CMK (cell line): ENCODE data around the gene PAX2.

Experiments
- DNase-seq: peaks from one replicate; pipeline ENCODE4 v3.0.0-alpha.2; 2010; ENCODE audit warnings: low read depth

Gene PAX2

DNA sequence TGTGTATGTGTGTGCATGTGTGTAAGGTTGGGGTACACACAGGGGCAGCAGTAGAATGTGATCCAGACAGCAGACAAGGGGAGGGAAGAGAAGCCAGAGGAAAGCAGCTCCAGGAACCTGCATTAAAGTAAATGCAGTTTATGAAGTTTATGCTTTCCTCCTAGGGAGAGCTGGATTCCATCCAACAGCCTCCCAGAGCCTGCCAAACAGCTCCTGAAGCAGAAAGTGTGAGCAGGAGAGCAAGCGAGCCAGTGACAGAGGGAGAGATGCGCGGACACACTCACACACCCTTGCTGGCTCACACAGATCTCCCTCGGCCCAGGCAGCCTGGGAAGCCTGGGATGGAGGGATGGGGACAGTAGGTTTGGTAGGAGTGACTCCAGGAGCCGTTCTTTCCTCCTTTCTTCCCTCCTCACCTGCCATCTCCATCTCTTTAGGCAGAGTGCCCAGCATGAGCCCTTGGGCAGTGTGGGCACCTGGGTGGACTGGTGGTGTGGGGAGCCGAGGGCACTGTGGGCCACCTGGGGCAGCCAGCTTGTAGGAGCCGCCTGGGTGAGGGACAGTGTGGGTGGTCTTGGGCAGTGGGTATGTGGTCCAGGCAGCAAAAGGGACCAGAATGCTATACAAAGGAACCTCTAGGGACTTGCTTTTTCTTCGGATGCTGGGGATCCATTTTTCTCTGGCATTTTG, 46.1 kb downstream of the PAX2 start:
- no peak for DNase-seq

DNA sequence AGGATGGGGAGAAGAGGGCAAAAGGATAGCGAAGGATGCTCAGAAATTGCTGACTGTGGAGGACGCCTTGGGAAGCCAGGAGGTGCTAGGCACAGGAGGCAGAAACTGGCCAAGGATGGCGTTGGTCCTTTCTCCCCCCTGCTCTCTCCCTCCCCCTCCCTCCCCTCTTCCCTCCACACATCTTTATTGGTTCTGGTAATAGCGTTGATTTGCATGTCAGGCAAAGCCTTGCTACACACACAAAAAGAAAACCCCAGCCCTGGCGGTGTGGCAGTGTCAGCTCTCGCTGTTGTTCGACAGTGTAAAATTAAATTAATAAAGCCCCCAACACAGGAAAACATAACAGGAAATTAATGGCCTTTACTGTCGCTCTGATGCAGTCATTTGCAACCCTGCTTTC, 47.2 kb downstream of the PAX2 start:
- DNase-seq: no peak

DNA sequence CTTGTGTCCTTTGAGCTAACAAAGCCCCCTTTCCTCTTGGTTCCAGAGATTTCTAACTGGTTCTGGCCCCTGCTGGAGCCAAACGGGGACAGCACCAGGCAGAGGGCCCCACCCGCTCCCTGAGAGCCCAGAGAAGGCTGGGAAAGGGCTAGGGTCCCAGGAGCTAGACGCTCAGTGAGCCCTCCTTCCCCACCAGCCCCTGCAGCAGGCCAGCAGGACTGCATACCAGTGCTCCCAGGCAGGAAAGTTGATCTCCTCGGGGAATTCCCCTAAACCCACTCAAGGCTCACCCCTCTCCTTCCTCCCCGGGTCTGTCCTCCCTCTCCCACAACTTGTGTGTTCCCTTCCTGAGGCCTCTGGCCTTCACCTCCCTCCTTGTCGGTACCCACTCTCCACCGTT, 47.7 kb downstream of the PAX2 start:
- no peak for DNase-seq

DNA sequence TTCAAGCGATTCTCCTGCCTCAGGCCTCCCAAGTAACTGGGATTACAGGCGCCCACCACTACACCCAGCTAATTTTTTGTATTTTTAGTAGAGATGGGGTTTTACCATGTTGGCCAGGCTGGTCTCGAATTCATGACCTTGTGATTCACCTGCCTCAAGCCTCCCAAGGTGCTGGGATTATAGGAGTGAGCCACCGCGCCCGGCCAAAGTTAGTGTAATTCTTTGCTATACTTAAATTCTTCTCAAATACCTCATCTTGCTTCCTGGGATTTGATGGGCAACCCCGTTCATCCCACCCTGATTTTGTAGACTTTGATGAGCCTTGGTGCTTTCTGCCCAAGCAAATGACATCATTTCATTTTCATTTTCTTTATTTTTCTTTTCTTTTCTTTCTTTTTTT, 54.5 kb downstream of the PAX2 start:
- no peak for DNase-seq

DNA sequence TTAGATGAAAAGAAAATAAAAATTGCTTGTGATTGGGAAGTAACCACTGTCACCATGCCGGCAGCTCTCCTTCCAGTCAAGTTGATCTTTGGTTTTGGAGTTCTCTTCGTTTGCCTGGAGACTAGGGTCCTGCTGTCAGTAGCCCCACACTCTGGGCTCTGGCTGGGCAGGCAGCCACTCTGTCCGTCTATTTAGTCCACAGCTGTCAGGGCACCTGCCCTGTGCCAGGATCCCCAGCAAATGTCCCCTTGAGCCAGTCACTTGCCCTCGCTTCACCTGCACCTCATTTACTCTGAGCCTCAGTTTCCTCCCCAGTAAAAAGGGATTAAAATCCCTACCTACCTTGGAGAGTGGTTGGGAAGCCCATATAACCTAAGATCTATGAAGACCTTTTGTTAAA, 55.5 kb downstream of the PAX2 start:
- DNase-seq: no peak

DNA sequence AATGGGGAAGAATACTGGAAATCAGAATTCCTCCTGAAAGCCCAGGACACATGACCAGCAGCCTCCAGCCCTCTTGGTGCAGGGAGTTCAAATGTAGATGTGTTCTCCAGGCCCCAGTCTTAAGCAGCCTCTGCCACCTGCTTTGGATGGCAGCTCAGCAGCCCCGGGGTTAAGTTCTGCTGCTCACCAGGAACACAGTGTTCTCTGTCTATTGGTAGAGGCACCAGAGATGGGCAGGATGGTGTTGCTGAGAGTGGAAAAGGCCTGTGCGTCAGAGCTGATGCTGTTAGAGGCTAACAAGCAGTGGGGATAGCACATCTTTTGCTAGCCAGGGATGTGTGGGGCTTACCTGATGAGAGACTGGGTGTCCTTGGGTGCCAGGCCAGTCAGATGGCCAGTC, 56.8 kb downstream of the PAX2 start:
- no peak for DNase-seq

DNA sequence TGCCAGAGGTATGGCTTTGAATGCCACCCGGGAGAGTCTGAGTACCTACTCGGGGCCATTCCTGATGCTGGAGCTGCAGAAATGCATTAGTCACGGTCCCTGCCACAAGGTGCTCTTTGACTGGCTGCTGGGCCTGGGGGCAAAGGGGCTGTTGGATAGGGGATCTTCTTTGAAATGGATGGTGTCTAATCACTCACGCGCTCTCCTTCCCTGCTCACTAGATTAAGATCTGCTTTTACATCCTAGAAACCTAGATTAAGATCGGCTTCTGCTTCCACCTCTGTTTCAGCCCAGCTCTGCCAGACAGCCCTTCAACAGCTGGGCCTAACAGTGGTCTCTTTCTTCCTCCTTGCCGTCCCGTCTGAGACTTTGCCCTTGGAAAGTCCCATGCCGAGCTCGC, 57.2 kb downstream of the PAX2 start:
- DNase-seq: no peak

DNA sequence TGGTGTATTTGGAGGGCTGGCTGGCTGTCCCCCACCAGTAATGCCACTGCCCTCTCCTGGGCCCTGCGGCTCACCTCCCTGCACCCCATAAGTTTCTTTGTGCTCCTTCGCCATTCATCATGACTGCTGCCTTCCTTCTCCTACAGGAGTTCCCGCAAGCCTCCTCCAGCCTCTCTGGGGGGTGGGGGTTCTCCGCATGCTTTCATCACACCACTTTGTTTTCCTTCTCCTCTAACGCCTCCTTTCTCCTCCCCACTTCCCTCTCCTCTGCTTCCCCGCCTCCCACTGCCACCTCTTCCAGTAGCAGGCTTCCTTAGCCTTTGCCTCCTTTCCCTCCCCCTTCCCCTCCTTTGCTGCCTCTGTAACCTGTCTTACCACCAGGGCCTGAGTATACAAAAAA, 58.1 kb downstream of the PAX2 start:
- no peak for DNase-seq

DNA sequence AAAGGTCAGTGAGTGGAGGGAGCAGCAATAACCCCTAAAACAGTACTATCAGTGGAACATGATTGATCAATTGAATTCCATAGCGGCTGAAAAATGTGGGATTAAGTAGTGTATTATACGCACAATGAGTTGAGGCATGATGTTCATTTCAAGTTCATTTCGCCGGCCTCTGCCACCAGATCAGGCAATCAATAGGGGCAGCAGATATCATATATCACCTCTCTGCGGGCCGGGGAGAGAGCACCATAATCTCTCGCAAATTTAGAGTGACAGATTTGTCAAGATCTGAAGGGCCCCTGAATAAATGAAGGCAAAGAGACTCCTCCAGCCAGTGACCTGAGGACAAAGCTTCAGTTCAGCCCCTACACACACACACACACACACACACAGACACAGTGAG, 58.5 kb downstream of the PAX2 start:
- no peak for DNase-seq

DNA sequence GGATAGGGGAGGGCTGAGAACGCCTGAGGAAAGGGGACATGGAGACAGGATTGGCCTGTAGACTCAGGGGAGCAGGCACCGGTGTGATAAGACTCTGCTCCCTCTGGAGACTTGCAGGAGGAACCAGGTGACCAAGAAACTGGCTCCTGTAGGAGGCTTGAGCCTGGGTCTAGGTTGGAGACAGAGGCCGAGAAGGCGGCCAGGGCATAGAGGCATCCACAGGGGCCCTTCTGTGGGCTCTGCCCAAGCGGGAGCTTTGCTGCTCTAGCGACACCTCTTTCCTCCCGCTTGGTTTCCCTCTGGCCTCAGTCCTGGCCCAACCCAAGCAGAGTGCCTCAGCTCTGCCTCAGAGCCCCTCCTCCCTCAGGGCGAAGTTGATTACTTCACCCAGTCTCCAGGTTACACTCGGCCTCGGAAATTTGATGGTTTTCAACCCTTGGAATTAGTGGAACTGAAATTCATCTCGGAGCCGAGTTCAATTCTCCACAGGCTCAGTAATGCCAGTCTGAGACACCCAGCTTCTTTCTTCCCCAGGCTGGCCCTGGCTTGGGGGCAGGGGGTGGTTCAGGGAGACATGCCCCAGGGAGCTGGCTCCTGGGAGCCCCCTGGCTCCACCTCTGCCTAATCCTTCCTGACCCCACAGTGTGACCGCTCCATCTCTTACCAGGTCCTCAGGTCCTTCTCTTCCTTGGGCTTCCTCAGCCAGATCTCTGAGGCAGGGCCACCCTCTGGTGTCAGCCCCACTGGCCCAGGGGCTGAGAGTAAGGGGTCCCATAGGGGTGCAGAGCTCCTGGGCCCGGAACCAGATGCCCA, 60.4 kb downstream of the PAX2 start:
- no peak for DNase-seq

DNA sequence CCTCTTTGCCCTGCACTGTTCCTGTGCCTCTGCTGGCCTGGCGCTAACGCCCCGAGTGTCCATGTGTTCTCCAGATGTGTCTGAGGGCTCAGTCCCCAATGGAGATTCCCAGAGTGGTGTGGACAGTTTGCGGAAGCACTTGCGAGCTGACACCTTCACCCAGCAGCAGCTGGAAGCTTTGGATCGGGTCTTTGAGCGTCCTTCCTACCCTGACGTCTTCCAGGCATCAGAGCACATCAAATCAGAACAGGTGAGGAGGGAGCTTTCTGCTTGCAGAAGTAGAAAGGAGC, 60.9 kb downstream of the PAX2 start:
- DNase-seq: no peak

DNA sequence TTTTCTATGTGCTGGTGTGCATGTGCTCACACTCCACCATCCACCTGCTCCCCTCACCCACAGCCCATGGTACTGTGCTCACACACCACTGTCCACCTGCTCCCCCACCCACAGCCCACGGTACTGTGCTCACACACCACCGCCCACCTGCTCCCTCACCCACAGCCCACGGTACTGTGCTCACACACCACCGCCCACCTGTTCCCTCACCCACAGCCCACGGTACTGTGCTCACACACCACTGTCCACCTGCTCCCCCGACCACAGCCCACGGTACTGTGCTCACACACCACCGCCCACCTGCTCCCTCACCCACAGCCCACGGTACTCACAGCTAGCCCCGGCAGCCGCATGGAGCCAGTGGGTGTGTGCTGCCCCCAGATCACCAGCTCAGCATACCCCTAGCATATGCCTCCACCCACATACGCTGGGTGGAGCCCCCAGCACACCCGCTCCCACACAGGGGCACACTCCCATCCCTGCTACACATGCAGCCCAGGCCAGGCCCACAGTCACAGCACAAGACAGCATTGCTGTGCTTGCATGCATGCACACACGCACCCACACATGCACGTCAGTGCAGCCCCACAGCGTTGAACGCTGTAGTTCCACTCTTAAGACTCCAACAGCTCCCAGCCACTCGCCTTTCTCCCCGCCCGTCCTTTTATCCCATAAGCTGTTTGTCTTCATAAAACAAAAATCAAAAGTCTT, 62.0 kb downstream of the PAX2 start:
- no peak for DNase-seq

DNA sequence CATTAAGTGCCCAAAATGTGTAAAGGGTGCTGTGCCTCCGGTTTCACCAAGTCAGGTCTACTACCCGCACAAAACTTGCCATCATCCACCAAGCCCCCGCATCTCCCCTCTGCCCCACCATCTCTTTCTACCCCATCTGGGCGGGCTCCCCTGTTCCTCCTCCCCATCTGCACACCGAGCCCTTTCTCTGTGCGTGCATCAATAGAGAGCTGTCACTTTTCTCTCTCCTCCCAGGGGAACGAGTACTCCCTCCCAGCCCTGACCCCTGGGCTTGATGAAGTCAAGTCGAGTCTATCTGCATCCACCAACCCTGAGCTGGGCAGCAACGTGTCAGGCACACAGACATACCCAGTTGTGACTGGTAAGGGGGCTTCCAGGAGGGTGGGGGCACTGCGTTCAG, 63.5 kb downstream of the PAX2 start:
- no peak for DNase-seq

DNA sequence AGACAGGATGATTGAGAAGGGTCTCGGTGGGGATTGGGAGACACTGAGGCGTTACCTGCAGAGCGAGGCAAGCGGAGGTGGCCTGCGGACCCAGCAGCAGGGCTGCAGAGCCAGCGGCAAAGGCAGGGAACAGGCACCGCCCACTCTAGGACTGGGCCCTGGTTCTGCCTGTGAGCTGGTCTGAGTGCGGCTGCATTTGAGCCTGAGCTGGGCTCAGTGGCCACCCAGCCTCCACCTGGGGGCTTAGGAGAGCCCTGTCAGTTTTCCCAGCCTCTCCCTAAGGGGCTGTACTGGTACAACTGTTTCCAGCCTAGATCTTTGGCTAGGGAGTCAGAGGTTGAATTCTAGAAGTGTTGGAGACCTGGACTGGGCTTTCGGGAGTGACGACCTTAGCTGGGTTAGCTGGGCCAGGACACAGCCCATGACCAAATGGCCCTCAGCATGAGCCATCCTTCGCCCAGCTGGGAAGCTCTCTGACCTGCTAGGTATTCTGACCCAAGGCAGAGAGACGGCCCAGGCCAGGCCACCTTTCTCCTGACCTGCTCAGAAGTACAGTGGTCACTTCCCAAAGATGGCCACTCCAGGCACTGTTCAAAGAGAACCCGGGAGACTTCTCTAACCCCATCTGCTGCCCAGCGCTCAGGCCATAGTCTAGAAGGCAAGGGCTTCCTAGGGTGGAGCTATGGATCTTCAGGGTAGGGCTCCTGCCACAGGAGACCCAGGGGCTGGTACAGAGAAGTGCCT, 64.9 kb downstream of the PAX2 start:
- no peak for DNase-seq

DNA sequence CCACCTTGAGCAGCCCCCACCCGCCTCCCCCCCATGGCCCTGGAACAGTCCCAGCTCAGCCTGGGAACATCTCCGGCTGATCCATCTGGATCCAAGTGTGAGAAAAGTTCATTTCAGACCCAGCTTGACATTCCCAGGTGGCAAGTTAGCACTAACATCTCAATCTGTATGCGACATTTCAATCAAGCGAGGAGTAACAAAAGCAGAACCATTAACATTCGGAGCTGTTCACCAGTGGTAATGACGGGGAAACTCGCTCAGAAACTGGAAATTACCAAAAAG, 65.4 kb downstream of the PAX2 start:
- DNase-seq: no peak

DNA sequence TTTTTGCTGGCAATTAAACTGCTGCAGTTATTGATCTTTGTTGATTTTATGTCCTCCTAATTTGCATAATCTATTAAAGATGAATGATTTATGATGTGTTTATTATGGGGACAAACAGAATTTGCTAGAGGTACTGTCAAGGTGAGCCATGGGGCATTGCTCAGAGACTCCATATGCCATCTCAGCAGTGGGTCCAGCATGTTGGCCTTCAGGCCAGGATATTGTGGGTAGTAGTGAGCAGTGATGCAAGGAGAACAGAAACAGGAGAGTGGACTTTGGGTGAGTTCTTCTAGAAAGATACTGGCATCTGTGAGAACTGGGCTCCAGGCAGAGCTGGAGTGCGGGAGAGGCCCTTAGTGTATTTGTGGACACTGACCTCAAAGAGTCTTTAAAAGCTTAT, 65.9 kb downstream of the PAX2 start:
- no peak for DNase-seq

DNA sequence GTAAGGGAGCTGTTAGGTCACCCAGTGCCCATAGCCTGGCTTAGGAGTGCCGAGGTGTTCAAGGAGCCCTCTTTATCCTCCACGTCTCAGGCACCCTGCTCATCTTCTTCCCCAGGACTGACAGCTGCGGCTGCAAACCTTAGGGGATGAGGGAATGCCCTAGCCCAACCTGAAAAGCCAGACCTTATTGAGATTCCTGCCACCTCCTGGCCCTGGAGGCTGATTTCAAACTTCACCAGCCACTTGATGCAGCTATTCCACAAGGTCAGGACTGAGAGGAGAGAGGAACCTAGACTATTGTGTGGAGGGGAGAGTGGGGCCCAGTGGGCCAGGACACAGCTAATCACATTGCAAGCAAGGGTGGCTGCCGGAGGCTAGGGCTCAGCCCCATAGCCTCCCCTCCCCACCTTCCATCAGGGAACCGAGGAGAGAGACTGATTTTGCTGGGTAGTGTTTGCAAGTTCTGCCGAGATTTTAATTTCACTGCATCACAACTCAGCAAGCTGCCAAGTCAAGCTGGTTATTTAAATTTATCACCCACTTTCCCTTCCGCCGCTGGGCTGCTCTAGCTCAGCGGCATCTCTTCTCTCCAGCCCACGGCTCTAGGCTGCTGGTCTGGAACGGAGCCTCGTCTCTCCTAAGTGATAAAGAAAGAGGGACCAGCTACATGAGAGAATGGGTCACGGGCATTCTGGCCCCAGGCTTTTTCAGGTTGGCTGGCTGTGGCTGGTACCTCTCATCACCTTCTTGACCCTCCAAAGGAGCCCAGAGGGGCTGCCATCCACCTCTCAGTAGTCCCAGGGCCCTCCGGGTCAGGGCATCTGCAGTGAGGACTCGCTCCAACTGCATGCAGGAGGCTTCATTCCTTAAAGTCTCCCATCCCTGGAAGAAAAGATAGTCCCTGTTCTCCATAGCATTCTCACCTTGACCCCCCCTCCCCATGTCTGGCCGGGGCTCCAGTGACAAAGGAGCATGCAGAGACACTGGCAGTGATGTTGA, 66.7 kb downstream of the PAX2 start:
- DNase-seq: no peak

DNA sequence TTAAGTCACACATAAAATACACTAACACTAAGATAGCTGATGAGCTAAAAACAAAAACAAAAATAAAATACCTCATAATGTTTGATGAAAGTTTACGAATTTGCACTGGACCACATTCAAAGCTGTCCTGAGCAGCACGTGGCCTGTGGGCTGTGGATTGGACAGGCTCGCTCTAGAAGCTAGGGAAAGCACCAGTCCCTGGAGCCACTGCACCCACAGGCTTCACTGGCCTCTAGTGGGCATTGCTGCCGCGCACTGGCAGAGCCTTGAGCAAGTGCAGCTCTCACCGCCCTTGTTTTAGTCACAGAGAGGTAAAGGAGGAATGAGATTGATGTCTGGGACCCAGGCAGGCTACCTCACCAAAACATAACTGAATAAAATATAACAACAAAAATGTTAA, 67.6 kb downstream of the PAX2 start:
- DNase-seq: no peak

DNA sequence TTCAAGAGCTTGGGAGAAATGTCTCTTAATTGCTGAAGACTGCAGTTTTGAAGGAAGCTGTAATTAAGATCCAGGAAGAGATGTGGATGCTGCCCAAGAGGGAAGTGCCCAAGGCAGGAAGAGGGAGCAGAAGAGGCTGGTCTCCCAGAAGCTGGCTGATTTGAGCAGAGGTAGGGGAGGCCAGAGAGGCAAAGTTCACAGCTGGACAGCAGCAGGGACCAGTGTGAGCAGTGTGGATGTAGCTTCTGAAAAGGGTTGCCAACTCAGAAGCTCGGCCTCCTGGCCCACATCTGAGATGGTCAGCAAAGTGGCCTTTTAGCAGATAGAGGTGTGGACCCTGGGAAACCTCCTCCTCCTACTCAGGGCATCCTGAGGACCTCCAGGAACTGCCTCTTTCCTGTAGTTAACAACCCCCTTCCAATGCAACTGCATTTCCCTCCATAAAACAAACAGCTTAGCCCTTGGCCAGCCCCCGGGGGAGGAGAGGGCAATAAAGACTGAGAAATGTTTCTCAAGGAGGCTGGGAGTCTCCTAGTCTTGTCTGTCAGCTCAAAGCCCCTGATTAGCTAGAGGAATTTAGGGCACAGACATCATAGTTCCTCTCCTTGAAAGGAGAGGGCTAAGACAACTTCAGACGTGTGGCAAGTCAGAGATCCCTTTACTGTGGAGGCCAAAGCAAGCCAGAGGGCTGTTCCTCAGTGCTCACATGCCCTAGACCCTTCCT, 69.5 kb downstream of the PAX2 start:
- DNase-seq: no peak

DNA sequence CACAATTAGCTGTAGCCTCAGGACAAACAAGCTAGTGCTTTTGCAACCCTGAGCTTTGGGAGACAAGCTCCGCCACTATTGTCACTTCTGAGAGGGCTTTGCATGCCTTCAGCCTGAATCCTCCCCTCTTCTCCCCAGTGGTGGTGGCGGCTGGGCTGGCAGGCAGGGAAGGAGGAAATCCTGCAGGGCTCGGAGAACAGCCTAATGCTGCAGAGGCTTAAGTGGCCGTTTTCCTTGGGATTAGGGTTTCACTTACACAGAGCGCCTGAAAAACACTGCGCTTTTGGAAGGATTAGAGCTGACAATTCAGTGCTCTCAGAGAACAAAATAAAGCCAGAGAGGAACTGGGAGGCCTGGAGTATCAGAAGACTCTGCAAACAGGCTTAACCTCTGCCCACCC, 71.3 kb downstream of the PAX2 start:
- no peak for DNase-seq

DNA sequence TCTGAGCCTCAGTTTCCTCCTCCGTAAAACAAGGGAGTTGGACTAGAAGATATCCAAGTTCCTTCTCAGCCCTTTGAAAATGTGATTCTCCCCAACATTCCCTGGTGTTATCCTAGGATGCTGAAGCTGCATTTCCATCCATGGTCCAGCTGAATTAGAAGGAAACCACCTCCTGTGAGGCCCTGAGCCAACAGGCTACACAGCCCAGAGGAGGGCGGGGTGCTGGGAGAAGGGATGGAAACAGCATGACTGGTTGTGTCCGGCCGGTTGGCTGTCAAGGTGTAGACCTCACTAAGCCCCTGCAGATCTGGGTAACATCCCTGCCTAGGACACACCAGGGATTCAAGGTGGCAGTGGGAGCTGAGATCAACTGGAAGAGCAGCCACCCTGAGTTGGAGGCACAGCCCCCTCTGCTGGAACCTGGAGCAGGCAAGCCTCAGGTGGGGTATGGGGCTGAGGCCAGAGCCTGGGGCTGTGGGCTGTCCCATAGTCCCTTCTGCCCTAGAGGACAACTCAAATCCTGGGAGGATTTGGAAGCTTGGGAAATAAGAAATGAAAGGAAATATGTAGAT, 72.0 kb downstream of the PAX2 start:
- no peak for DNase-seq
